HL-60 (cell line): ENCODE data around the gene STARD6.
"Not testable (repeated sequence)": the region's sequence is repeated elsewhere in the genome, so short reads cannot be mapped to it uniquely, and the experiment has no call there.

Experiments
- DNase-seq, 2 experiments: peaks; one replicate each; pipeline ENCODE4 v3.0.0-alpha.2; 2010 to 2020; ENCODE audit warnings: low read depth in 1 of 2, low spot score in 1 of 2
- H3K27ac ChIP-seq: fragments of 250-450 bp; sonication (Bioruptor Pico); replicated peaks from 2 replicates; pipeline ENCODE4 v1.5.1; 2020; ENCODE audit warnings: mild to moderate bottlenecking, moderate library complexity
- H3K27me3 ChIP-seq: fragments of 250-450 bp; sonication (Bioruptor Pico); 2 replicates; pipeline ENCODE4 v1.5.1; 2021; ENCODE audit warnings: mild to moderate bottlenecking, moderate library complexity; ENCODE audit not compliant: insufficient read depth, poor library complexity, severe bottlenecking
- H3K4me3 ChIP-seq: replicated peaks from 2 replicates; pipeline ENCODE4 v1.5.1; 2011; ENCODE audit warnings: mild to moderate bottlenecking, control low read depth, low read length; ENCODE audit not compliant: insufficient read depth
- GABPA ChIP-seq: IDR thresholded peaks from 2 replicates; pipeline ENCODE4 v1.6.1; 2012; ENCODE audit warnings: low read depth
- POLR2AphosphoS5 ChIP-seq: IDR thresholded peaks from 2 replicates; pipeline ENCODE4 v1.6.1; 2012; ENCODE audit warnings: low read depth
- SPI1 ChIP-seq: IDR thresholded peaks from 2 replicates; pipeline ENCODE4 v1.6.1; 2012; ENCODE audit warnings: low read depth, mild to moderate bottlenecking, borderline replicate concordance
- TF ChIP-seq, protein P1 (sequence below): IDR thresholded peaks from 2 replicates; pipeline ENCODE4 v1.6.1; 2012; ENCODE audit warnings: low read depth; ENCODE audit not compliant: insufficient replicate concordance
- TF ChIP-seq, protein P2 (sequence below): IDR thresholded peaks from one replicate; pipeline ENCODE4 v1.5.1; 2011; ENCODE audit warnings: low read length, control low read depth, inconsistent platforms; ENCODE audit not compliant: insufficient read depth

The STARD6 gene

DNA sequence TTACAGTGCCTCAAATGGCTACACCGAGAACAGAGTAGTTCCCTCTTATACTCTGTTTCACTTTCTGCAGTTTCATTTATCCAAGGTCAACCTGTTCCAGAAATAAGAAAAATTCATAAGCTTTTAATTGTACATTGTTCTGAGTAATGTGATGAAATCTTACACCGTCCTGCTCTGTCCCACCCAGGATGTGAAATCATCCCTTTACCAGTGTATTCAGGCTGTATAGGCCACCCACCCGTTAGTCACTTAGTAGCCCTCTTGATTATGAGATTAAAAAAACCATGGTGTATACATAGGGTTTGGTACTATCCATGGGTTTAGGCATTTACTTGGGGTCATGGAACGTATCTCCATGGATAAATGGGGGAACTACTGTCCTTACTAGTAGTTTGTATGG lies 29.8 kb downstream of the STARD6 start:
- Histone ChIP-seq H3K27ac (no peak overlapping the region), H3K27me3 (no peaks in the 10 kb centered on the region), H3K4me3 (no peak overlapping the region)
- TF ChIP-seq POLR2AphosphoS5, result no peak
- DNase-seq, result no peak

GRCh38 chr18:54323970-54324369 lies 33.7 kb downstream of the STARD6 start:
- Histone ChIP-seq H3K4me3 (no peak overlapping the region), H3K27me3 (no peaks in the 10 kb centered on the region), H3K27ac (no peak overlapping the region)
- no peak for DNase-seq
- TF ChIP-seq GABPA (no peak), SPI1 (no peak), POLR2AphosphoS5 (no peak)
- TF ChIP-seq, protein P1, sequence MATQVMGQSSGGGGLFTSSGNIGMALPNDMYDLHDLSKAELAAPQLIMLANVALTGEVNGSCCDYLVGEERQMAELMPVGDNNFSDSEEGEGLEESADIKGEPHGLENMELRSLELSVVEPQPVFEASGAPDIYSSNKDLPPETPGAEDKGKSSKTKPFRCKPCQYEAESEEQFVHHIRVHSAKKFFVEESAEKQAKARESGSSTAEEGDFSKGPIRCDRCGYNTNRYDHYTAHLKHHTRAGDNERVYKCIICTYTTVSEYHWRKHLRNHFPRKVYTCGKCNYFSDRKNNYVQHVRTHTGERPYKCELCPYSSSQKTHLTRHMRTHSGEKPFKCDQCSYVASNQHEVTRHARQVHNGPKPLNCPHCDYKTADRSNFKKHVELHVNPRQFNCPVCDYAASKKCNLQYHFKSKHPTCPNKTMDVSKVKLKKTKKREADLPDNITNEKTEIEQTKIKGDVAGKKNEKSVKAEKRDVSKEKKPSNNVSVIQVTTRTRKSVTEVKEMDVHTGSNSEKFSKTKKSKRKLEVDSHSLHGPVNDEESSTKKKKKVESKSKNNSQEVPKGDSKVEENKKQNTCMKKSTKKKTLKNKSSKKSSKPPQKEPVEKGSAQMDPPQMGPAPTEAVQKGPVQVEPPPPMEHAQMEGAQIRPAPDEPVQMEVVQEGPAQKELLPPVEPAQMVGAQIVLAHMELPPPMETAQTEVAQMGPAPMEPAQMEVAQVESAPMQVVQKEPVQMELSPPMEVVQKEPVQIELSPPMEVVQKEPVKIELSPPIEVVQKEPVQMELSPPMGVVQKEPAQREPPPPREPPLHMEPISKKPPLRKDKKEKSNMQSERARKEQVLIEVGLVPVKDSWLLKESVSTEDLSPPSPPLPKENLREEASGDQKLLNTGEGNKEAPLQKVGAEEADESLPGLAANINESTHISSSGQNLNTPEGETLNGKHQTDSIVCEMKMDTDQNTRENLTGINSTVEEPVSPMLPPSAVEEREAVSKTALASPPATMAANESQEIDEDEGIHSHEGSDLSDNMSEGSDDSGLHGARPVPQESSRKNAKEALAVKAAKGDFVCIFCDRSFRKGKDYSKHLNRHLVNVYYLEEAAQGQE, result no peak
- TF ChIP-seq, protein P2, sequence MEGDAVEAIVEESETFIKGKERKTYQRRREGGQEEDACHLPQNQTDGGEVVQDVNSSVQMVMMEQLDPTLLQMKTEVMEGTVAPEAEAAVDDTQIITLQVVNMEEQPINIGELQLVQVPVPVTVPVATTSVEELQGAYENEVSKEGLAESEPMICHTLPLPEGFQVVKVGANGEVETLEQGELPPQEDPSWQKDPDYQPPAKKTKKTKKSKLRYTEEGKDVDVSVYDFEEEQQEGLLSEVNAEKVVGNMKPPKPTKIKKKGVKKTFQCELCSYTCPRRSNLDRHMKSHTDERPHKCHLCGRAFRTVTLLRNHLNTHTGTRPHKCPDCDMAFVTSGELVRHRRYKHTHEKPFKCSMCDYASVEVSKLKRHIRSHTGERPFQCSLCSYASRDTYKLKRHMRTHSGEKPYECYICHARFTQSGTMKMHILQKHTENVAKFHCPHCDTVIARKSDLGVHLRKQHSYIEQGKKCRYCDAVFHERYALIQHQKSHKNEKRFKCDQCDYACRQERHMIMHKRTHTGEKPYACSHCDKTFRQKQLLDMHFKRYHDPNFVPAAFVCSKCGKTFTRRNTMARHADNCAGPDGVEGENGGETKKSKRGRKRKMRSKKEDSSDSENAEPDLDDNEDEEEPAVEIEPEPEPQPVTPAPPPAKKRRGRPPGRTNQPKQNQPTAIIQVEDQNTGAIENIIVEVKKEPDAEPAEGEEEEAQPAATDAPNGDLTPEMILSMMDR, result no peak

DNA sequence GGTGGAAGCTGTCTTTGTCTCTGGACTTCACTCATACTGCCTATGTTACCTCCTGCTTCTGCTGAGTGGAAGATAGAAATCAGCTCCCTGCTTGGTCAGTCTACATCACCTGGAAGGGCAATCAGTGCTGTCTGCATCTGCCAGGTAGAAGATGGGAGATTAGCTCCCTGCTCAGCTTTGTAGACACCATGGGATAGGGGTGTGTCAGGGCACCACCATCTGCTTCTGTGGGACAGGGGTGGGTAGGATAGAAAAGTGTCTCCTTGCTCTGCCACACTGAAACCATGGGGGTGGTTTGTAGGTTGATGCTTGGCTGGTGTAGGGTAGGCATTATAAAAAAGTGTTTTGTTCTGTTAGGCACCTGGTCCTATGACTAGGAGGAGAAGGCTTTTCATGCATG lies 34.1 kb downstream of the STARD6 start:
- TF ChIP-seq POLR2AphosphoS5 (no peak), SPI1 (no peak), GABPA (no peak)
- TF ChIP-seq, protein P1, result no peak
- TF ChIP-seq, protein P2, result no peak
- Histone ChIP-seq H3K27ac (no peak overlapping the region), H3K27me3 (no peaks in the 10 kb centered on the region), H3K4me3 (no peak overlapping the region)
- no peak for DNase-seq

- Histone ChIP-seq H3K4me3 (no peak overlapping the region), H3K27ac (no peak overlapping the region), H3K27me3 (no peaks in the 10 kb centered on the region)
- no peak for DNase-seq
- no peak for TF ChIP-seq POLR2AphosphoS5
- TF ChIP-seq, protein P1, result no peak
- TF ChIP-seq SPI1, result no peak
- TF ChIP-seq GABPA, result no peak
- TF ChIP-seq, protein P2, result no peak
Measured at GRCh38 chr18:54316071-54316820, 41.4 kb downstream of the STARD6 start.

DNA sequence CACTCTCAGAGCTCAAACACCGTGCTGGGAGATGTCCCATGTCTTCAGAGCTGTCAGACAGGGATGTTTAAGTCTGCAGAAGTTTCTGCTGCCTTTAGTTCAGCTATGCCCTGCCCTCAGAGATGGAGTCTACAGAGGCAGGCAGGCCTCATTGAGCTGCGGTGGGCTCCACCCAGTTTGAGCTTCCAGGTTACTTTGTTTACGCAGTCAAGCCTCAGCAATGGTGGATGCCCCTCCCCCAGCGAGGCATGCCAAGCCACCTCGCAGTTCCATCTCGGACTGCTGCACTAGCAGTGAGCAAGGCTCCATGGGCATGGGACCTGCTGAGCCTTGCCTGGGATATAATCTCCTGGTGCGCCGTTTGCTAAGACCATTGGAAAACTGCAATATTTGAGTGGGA lies 48.1 kb downstream of the STARD6 start:
- not testable (repeated sequence) for DNase-seq, H3K27ac ChIP-seq, H3K4me3 ChIP-seq

More for the DNA sequence above, 48.1 kb downstream of the STARD6 start:
- not testable (repeated sequence) for H3K27me3 ChIP-seq
